GM04504 (cell line): ENCODE measurements around the gene CC2D1A.
"Not testable (repeated sequence)": the region's sequence is repeated elsewhere in the genome, so short reads cannot be mapped to it uniquely, and the experiment has no call there.

ENCODE experiments used
- DNase-seq: peaks from one replicate; pipeline ENCODE4 v3.0.0-alpha.2; 2012; ENCODE audit warnings: low read depth

CC2D1A gene

GRCh38 chr19:13962699-13963602, 57.0 kb downstream of the CC2D1A start:
- no peak for DNase-seq

GRCh38 chr19:13963603-13964105, 57.7 kb downstream of the CC2D1A start:
- no peak for DNase-seq

GRCh38 chr19:13964776-13965175, 58.8 kb downstream of the CC2D1A start:
- no peak for DNase-seq

GRCh38 chr19:13965377-13965896, 59.4 kb downstream of the CC2D1A start:
- DNase-seq, result no peak

- no peak for DNase-seq
Measured at GRCh38 chr19:13965926-13966683, 60.1 kb downstream of the CC2D1A start.

- no peak for DNase-seq
Measured at GRCh38 chr19:13966684-13967128, 60.7 kb downstream of the CC2D1A start.

- DNase-seq, result not testable (repeated sequence)
Measured at GRCh38 chr19:13967206-13967605, 61.2 kb downstream of the CC2D1A start.

GRCh38 chr19:13968383-13968935, 62.5 kb downstream of the CC2D1A start:
- no peak for DNase-seq

- DNase-seq, result no peak
Measured at GRCh38 chr19:13968999-13969398, 63.0 kb downstream of the CC2D1A start.

GRCh38 chr19:13969897-13970296, 63.9 kb downstream of the CC2D1A start:
- no peak for DNase-seq

- DNase-seq, result not testable (repeated sequence)
Measured at GRCh38 chr19:13971868-13972267, 65.9 kb downstream of the CC2D1A start.

- no peak for DNase-seq
Measured at GRCh38 chr19:13972368-13973155, 66.6 kb downstream of the CC2D1A start.

- DNase-seq, result not testable (repeated sequence)
Measured at GRCh38 chr19:13973479-13973878, 67.5 kb downstream of the CC2D1A start.

- DNase-seq, result no peak
Measured at GRCh38 chr19:13974073-13974472, 68.1 kb downstream of the CC2D1A start.

- DNase-seq, result no peak
Measured at GRCh38 chr19:13975870-13976269, 69.9 kb downstream of the CC2D1A start.

GRCh38 chr19:13976446-13976845, 70.4 kb downstream of the CC2D1A start:
- no peak for DNase-seq

GRCh38 chr19:13977803-13978202, 71.8 kb downstream of the CC2D1A start:
- DNase-seq, result no peak

GRCh38 chr19:13978351-13979243, 72.6 kb downstream of the CC2D1A start:
- no peak for DNase-seq

GRCh38 chr19:13979244-13979615, 73.2 kb downstream of the CC2D1A start:
- DNase-seq, result no peak

- DNase-seq, result no peak
Measured at GRCh38 chr19:13979686-13980085, 73.7 kb downstream of the CC2D1A start.
